ENCODE measurements around the gene RASGEF1C. TPM values are rescaled to one million over a fixed set of nuclear protein-coding genes. Genes with fewer than 3 reads are reported as not detected.

RASGEF1C gene
- total and polyA plus RNA-seq, 4 donors: 0.09 to 0.10 TPM; not detected in 2

DNA sequence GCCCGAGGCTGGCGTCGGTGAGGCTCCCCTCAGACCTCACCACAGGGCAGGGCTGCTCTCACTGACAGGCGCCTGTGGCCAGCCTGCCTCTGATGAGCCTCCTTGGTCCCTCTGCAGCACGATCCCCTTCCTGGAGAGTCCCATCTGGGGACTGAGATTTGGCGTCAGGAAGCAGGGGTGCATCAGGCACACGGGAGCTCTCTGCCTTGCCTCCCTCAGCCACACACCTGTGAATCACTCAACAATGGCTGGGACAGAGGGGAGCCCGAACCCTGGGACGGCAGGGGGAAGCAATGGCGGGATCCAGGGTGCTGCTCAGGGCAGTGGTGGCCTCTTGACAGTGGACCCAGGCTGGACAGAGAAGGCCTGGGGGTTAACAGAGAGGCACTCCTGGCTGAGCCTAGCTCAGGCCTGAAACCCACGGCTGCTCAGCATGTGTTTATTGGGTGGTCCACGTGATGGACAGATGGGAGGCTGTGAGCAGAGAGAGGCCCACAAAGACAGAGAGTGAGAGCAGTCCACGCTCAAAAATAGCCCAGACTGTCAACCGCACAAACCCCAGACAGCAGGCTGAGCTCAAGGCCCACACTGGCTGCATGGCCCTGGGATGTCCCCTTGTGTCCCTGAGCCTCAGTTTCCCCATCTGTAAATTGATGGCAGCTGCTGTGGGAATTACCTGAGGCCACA is 11.9 kb downstream of the RASGEF1C start:
- DNase-seq (ENCODE audit: low spot score): no peak
- Histone ChIP-seq H3K4me1 (ENCODE audit: control insufficient read depth in 4 of 4, insufficient read depth in 4 of 4, low read length in 3 of 4) (no peaks in the 10 kb centered on the region), H3K9ac (ENCODE audit: low read depth in 1 of 2, low read length in 2 of 2) (no peak overlapping the region), H3K4me3 (ENCODE audit: low read depth in 1 of 3, low read length in 3 of 3) (no peak overlapping the region), H3K27ac (ENCODE audit: low read depth in 1 of 2, low read length in 2 of 2) (no peak overlapping the region), H3K9me3 (ENCODE audit: control insufficient read depth in 4 of 4, low read length in 3 of 4) (peaks cover 0 to 5% (median 2%) of the 10 kb centered on the region in 4 donors), H3K27me3 (ENCODE audit: control insufficient read depth in 4 of 4, insufficient read depth in 4 of 4, low read length in 3 of 4) (peaks cover 0 to 4% (median 0%) of the 10 kb centered on the region in 4 donors), H3K36me3 (ENCODE audit: control insufficient read depth in 4 of 4, insufficient read depth in 3 of 4, low read depth in 1 of 4, low read length in 3 of 4) (no peaks in the 10 kb centered on the region)
- TF ChIP-seq EGR1 (IDR thresholded peaks at IDR 0.05; ENCODE audit: low read depth in 2 of 2) (no peak), YY1 (IDR thresholded peaks at IDR 0.05) (no peak), NR2F2 (IDR thresholded peaks at IDR 0.05) (no peak), FOXA2 (IDR thresholded peaks at IDR 0.05) (no peak), JUND (IDR thresholded peaks at IDR 0.05) (no peak), TAF1 (conservative IDR thresholded peaks at IDR 0.05) (no peak), GABPA (IDR thresholded peaks at IDR 0.05 in 1 of 2, conservative IDR thresholded peaks at IDR 0.05 in 1 of 2) (no peak), HNF4A (conservative IDR thresholded peaks at IDR 0.05) (no peak), RAD21 (IDR thresholded peaks at IDR 0.05) (no peak)
- TF ChIP-seq, protein P1, sequence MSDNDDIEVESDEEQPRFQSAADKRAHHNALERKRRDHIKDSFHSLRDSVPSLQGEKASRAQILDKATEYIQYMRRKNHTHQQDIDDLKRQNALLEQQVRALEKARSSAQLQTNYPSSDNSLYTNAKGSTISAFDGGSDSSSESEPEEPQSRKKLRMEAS (IDR thresholded peaks at IDR 0.05): no peak
- TF ChIP-seq, protein P2, sequence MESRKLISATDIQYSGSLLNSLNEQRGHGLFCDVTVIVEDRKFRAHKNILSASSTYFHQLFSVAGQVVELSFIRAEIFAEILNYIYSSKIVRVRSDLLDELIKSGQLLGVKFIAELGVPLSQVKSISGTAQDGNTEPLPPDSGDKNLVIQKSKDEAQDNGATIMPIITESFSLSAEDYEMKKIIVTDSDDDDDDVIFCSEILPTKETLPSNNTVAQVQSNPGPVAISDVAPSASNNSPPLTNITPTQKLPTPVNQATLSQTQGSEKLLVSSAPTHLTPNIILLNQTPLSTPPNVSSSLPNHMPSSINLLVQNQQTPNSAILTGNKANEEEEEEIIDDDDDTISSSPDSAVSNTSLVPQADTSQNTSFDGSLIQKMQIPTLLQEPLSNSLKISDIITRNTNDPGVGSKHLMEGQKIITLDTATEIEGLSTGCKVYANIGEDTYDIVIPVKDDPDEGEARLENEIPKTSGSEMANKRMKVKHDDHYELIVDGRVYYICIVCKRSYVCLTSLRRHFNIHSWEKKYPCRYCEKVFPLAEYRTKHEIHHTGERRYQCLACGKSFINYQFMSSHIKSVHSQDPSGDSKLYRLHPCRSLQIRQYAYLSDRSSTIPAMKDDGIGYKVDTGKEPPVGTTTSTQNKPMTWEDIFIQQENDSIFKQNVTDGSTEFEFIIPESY (IDR thresholded peaks at IDR 0.05): no peak
- TF ChIP-seq, protein P3, sequence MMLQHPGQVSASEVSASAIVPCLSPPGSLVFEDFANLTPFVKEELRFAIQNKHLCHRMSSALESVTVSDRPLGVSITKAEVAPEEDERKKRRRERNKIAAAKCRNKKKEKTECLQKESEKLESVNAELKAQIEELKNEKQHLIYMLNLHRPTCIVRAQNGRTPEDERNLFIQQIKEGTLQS (IDR thresholded peaks at IDR 0.05): no peak
- 80% methylated on average over 14 of the region's 14 CpGs for WGBS

DNA sequence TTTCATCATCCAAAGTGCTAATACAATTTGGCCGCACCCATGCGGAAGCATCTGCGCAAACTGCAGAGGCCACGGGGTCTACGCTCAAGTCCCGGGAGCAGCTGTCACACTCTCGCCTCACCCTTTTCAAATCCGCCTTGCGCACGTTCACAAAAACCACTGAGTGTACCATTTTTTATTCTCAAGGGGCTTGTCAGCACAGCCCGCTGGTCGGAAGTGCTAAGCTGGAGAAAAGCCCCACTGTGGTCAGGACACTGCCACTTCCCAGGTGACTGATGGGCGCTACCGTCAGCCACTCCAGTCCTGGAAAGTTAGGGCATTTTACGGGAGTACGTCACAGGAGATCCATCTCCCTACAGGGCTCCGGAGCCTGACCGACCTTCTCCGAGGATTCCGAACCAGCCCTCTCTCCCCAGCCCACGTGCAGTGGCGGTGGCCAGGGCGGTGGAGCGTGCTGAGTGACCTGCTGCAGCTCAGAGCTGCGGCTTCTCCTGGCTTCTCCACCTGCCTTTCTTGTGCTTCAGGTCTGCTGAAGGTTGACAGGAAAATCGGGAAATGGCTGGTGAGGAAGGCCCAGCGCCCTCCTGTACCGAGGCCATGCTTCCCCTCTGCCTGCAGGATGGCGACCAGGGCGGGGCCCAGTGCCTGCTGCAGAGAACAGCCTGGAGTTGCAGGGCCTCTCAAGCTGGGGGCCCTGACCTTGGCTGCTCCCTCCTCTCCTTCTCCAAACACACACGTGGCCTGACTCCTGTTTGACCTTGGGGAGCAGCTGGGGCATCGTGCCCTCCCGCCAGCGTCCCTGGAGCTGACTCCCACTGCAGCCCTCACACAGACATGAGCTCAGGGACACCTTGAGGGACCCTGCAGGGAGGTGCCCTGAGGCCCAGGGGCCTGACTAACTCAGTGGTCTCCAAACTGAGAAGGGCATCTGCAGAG is 14.3 kb downstream of the RASGEF1C start:
- no peaks in the 10 kb centered on the region for H3K36me3 ChIP-seq (ENCODE audit: control insufficient read depth in 4 of 4, insufficient read depth in 3 of 4, low read depth in 1 of 4, low read length in 3 of 4)
- no peaks in the 10 kb centered on the region for H3K4me1 ChIP-seq (ENCODE audit: control insufficient read depth in 4 of 4, insufficient read depth in 4 of 4, low read length in 3 of 4)
- peaks cover 3 to 5% (median 4%) of the 10 kb centered on the region in 4 donors for H3K9me3 ChIP-seq (ENCODE audit: control insufficient read depth in 4 of 4, low read length in 3 of 4)
- no peak overlapping the region for H3K27ac ChIP-seq (ENCODE audit: low read depth in 1 of 2, low read length in 2 of 2)
- 90% methylated on average over 34 of the region's 34 CpGs for WGBS
- no peak for DNase-seq (ENCODE audit: low spot score)
- H3K9ac ChIP-seq (ENCODE audit: low read depth in 1 of 2, low read length in 2 of 2): no peak overlapping the region
- H3K27me3 ChIP-seq (ENCODE audit: control insufficient read depth in 4 of 4, insufficient read depth in 4 of 4, low read length in 3 of 4): peaks cover 0 to 4% (median 0%) of the 10 kb centered on the region in 4 donors
- TF ChIP-seq, protein P4, sequence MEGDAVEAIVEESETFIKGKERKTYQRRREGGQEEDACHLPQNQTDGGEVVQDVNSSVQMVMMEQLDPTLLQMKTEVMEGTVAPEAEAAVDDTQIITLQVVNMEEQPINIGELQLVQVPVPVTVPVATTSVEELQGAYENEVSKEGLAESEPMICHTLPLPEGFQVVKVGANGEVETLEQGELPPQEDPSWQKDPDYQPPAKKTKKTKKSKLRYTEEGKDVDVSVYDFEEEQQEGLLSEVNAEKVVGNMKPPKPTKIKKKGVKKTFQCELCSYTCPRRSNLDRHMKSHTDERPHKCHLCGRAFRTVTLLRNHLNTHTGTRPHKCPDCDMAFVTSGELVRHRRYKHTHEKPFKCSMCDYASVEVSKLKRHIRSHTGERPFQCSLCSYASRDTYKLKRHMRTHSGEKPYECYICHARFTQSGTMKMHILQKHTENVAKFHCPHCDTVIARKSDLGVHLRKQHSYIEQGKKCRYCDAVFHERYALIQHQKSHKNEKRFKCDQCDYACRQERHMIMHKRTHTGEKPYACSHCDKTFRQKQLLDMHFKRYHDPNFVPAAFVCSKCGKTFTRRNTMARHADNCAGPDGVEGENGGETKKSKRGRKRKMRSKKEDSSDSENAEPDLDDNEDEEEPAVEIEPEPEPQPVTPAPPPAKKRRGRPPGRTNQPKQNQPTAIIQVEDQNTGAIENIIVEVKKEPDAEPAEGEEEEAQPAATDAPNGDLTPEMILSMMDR (IDR thresholded peaks at IDR 0.05; ENCODE audit: low read depth, low read length, missing input control): no peak
- H3K4me3 ChIP-seq (ENCODE audit: low read depth in 1 of 3, low read length in 3 of 3): no peak overlapping the region

All from liver (tissue), 9 donors.